Neuronal stem cell (in vitro differentiated cells): Measurements from ENCODE around the gene SNX15.
A peak's percentile ranks its signal among the peaks of the same experiment; 100 is the strongest.

Source experiments
- DNase-seq: peaks from one replicate; pipeline ENCODE4 v3.0.0-alpha.2; 2013; ENCODE audit warnings: low spot score
- H2AFZ ChIP-seq: one replicate; pipeline ENCODE4 v1.6.1; 2013; ENCODE audit warnings: mild to moderate bottlenecking, low read length, inconsistent platforms
- H2AK5ac ChIP-seq: 2 replicates; pipeline ENCODE4 v1.6.1; 2013; ENCODE audit warnings: low read depth, mild to moderate bottlenecking, inconsistent platforms, low read length, moderate library complexity, mixed read lengths
- H2BK120ac ChIP-seq: 2 replicates; pipeline ENCODE4 v1.6.1; 2013; ENCODE audit warnings: low read depth, mild to moderate bottlenecking, inconsistent platforms, low read length, moderate library complexity, mixed read lengths
- H2BK12ac ChIP-seq: one replicate; pipeline ENCODE4 v1.6.1; 2013; ENCODE audit warnings: low read length, inconsistent platforms
- H2BK15ac ChIP-seq: 2 replicates; pipeline ENCODE4 v1.6.1; 2013; ENCODE audit warnings: mild to moderate bottlenecking, low read length, inconsistent platforms, mixed read lengths
- H2BK5ac ChIP-seq: one replicate; pipeline ENCODE4 v1.6.1; 2013; ENCODE audit warnings: inconsistent platforms, mild to moderate bottlenecking, low read length, moderate library complexity
- H3K14ac ChIP-seq: one replicate; pipeline ENCODE4 v1.6.1; 2013; ENCODE audit warnings: low read length, inconsistent platforms
- H3K18ac ChIP-seq: 2 replicates; pipeline ENCODE4 v1.6.1; 2013; ENCODE audit warnings: low read length, inconsistent platforms
- H3K23ac ChIP-seq: 2 replicates; pipeline ENCODE4 v1.6.1; 2013; ENCODE audit warnings: low read depth, mild to moderate bottlenecking, mixed read lengths, low read length, inconsistent platforms; ENCODE audit not compliant: poor library complexity
- H3K27ac ChIP-seq: replicated peaks from 3 replicates; pipeline ENCODE4 v1.5.1; 2013; ENCODE audit warnings: low read length, inconsistent platforms
- H3K27me3 ChIP-seq, 3 experiments: 2 replicates each; pipeline ENCODE4 v1.6.1; 2013; ENCODE audit warnings: low read length in 3 of 3, mild to moderate bottlenecking in 2 of 3, inconsistent platforms in 1 of 3, low read depth in 1 of 3, mixed read lengths in 1 of 3, moderate library complexity in 1 of 3; ENCODE audit not compliant: control insufficient read depth in 3 of 3, insufficient read depth in 3 of 3
- H3K36me3 ChIP-seq, 2 donors: replicated peaks in 1 of 2; 2 replicates each; pipeline ENCODE4 v1.6.1; 2013; ENCODE audit warnings: low read length in 2 of 2; ENCODE audit not compliant: control insufficient read depth in 2 of 2, insufficient read depth in 2 of 2
- H3K4ac ChIP-seq: 2 replicates; pipeline ENCODE4 v1.6.1; 2013; ENCODE audit warnings: inconsistent platforms, mild to moderate bottlenecking, low read length, moderate library complexity
- H3K4me1 ChIP-seq, 2 donors: 1 replicate in 1 of 2; 2 replicates in 1 of 2; pipeline ENCODE4 v1.6.1; 2013; ENCODE audit warnings: low read length in 2 of 2, low read depth in 1 of 2; ENCODE audit not compliant: control insufficient read depth in 2 of 2, insufficient read depth in 1 of 2
- H3K4me2 ChIP-seq: one replicate; pipeline ENCODE4 v1.6.1; 2013; ENCODE audit warnings: mild to moderate bottlenecking, low read length, inconsistent platforms; ENCODE audit not compliant: insufficient read depth, poor library complexity, severe bottlenecking
- H3K4me3 ChIP-seq, 2 donors: 2 replicates each; pipeline ENCODE4 v1.5.1; 2013; ENCODE audit warnings: low read length in 2 of 2, mild to moderate bottlenecking in 2 of 2, inconsistent platforms in 1 of 2, moderate library complexity in 1 of 2
- H3K79me1 ChIP-seq: one replicate; pipeline ENCODE4 v1.6.1; 2013; ENCODE audit warnings: low read depth, mild to moderate bottlenecking, inconsistent platforms, low read length, moderate library complexity
- H3K9ac ChIP-seq: one replicate; pipeline ENCODE4 v1.6.1; 2013; ENCODE audit warnings: mild to moderate bottlenecking, low read depth, low read length, inconsistent platforms; ENCODE audit not compliant: poor library complexity
- H3K9me3 ChIP-seq, 2 donors: replicated peaks in 1 of 2; 2 replicates each; pipeline versions ENCODE3 to v1.6.1; 2013; ENCODE audit warnings: low read length in 2 of 2, mild to moderate bottlenecking in 2 of 2, inconsistent platforms in 1 of 2, low read depth in 1 of 2, mixed read lengths in 1 of 2, moderate library complexity in 1 of 2; ENCODE audit not compliant: control insufficient read depth in 2 of 2, insufficient read depth in 1 of 2
- H4K8ac ChIP-seq: one replicate; pipeline ENCODE4 v1.6.1; 2013; ENCODE audit warnings: low read depth, mild to moderate bottlenecking, inconsistent platforms, low read length, moderate library complexity
- H4K91ac ChIP-seq: one replicate; pipeline ENCODE4 v1.6.1; 2013; ENCODE audit warnings: low read length, low read depth, mild to moderate bottlenecking, inconsistent platforms; ENCODE audit not compliant: poor library complexity
- WGBS, 2 donors: extraction: QIAGEN DNeasy Blood & Tissue Kit; methylation state at CpG; one replicate each; pipeline ENCODE4 v1.1.7; 2013; ENCODE audit warnings: missing lambda C conversion rate in 2 of 2, mixed read lengths in 1 of 2; ENCODE audit not compliant: insufficient read length in 2 of 2, insufficient replicate concordance in 1 of 2; ENCODE audit errors: extremely low coverage in 2 of 2; 5-methylcytosine and 5-hydroxymethylcytosine counted together

The SNX15 gene

GRCh38 chr11:65083134-65083833 lies 56.0 kb downstream of the SNX15 start:
- Histone ChIP-seq H2BK12ac (no peak overlapping the region), H3K79me1 (peaks cover 6% of the 10 kb centered on the region), H3K27me3 (no peaks in the 10 kb centered on the region), H3K9ac (no peak overlapping the region), H3K36me3 (peaks cover 45 to 78% of the 10 kb centered on the region in 2 donors), H3K27ac (no peak overlapping the region), H3K14ac (no peak overlapping the region), H3K4me2 (peak overlapping the region; percentile 72), H2AFZ (peak overlapping the region; percentile 91), H3K4me3 (peak overlapping the region; percentile 90 to 93), H3K4me1 (peaks cover 4 to 12% of the 10 kb centered on the region in 2 donors), H3K23ac (no peak overlapping the region), H4K91ac (no peak overlapping the region), H2BK15ac (no peak overlapping the region), H2BK120ac (no peak overlapping the region), H3K4ac (no peak overlapping the region), H2AK5ac (no peak overlapping the region), H4K8ac (no peak overlapping the region), H3K18ac (no peak overlapping the region), H2BK5ac (no peak overlapping the region), H3K9me3 (no peaks in the 10 kb centered on the region)
- WGBS, 2 donors, result no CpG with 5 or more reads among the region's 13 CpGs
- no peak for DNase-seq

GRCh38 chr11:65083834-65084597 lies 56.8 kb downstream of the SNX15 start, which contains the start of the genes CDCA5 and ZFPL1:
TSS of gene CDCA5 (minus strand) at chr11:65084040. CDS start at chr11:65083978, 62 bp downstream.
TSS of gene ZFPL1 (plus strand) at chr11:65084222. CDS start at chr11:65084699, 477 bp downstream.
- WGBS, 2 donors, result no CpG with 5 or more reads among the region's 79 CpGs
- peak within 1 kb of the TSS; percentile 49 for H3K14ac ChIP-seq
- H4K91ac ChIP-seq, result no peak within 1 kb of the TSS
- H2BK5ac ChIP-seq, result no peak within 1 kb of the TSS
- peaks cover 6% of the 10 kb centered on the region for H3K79me1 ChIP-seq
- peak within 1 kb of the TSS; percentile 84 for H3K18ac ChIP-seq
- no peak within 1 kb of the TSS for H4K8ac ChIP-seq
- no peak within 1 kb of the TSS for H2BK120ac ChIP-seq
- H3K9ac ChIP-seq, result peak within 1 kb of the TSS; percentile 96
- peaks cover 4 to 12% of the 10 kb centered on the region in 2 donors for H3K4me1 ChIP-seq
- H2AK5ac ChIP-seq, result peak within 1 kb of the TSS; percentile 30
- H3K23ac ChIP-seq, result no peak within 1 kb of the TSS
- no peak within 1 kb of the TSS for H2BK15ac ChIP-seq
- peak; percentile 98 for DNase-seq
- H3K9me3 ChIP-seq, result no peaks in the 10 kb centered on the region
- H2AFZ ChIP-seq, result peak within 1 kb of the TSS; percentile 91
- H3K27ac ChIP-seq, result peak within 1 kb of the TSS; percentile 90
- H3K4me2 ChIP-seq, result peak within 1 kb of the TSS; percentile 72
- H3K27me3 ChIP-seq, result no peaks in the 10 kb centered on the region
- peaks cover 43 to 78% of the 10 kb centered on the region in 2 donors for H3K36me3 ChIP-seq
- H3K4ac ChIP-seq, result peak within 1 kb of the TSS; percentile 69
- H2BK12ac ChIP-seq, result no peak within 1 kb of the TSS
- H3K4me3 ChIP-seq, result peak within 1 kb of the TSS; percentile 90 to 93

GRCh38 chr11:65084598-65085375 lies 57.5 kb downstream of the SNX15 start:
- Histone ChIP-seq H4K8ac (no peak overlapping the region), H2BK12ac (no peak overlapping the region), H2BK120ac (no peak overlapping the region), H3K4me3 (peak overlapping the region; percentile 90 to 93), H3K9me3 (no peaks in the 10 kb centered on the region), H3K79me1 (peaks cover 6% of the 10 kb centered on the region), H3K23ac (no peak overlapping the region), H3K4ac (peak overlapping the region; percentile 69), H3K18ac (peak overlapping the region; percentile 84), H3K36me3 (peaks cover 37 to 77% of the 10 kb centered on the region in 2 donors), H2BK5ac (no peak overlapping the region), H3K4me2 (peak overlapping the region; percentile 61), H3K27me3 (no peaks in the 10 kb centered on the region), H4K91ac (no peak overlapping the region), H3K9ac (peak overlapping the region; percentile 90), H3K27ac (peak overlapping the region; percentile 90), H3K14ac (peak overlapping the region; percentile 49), H2AFZ (peak overlapping the region; percentile 91), H2BK15ac (no peak overlapping the region), H2AK5ac (peak overlapping the region; percentile 30), H3K4me1 (peaks cover 4 to 12% of the 10 kb centered on the region in 2 donors)
- WGBS, 2 donors, result no CpG with 5 or more reads among the region's 23 CpGs
- DNase-seq, result no peak
